Measurements from ENCODE around the gene FRMD4A.

DNA sequence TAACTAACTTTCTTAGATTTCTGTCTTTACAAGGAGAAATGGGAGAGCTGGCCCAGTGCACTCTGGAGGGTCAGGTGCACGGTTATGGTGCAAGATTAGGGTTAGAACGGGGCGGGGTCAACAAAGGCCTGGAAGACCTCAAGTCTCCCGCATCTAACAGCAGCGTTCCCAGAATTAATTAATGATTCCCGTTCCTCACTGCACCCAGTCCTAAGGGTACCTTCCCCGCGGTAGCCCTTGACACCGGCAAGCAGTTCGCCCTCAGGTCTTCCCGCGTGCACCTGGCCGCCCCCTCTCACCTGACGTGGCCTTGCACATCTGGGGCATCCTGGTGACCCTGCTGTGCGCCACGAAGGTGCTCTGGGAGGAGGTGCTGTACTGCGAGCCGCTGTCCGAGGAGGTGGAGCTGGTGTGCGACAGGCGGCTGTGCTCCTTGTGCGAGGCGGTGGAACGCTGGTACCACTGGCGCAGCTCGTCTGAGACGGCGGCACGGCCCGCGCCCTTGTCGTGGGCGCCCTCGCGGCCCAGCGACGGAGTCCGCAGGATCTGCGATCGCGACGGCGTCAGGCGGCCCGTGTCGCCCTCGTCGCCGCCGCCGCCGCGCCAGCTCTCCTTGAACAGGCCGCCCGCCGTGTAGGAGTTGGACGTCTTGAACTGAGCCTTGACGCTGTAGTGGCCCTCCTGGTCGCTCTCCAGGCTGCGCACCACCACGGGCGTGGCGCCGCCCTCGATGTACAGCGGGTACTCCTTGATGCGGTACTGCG, 674.2 kb downstream of the FRMD4A start:
- TF ChIP-seq, protein P1, sequence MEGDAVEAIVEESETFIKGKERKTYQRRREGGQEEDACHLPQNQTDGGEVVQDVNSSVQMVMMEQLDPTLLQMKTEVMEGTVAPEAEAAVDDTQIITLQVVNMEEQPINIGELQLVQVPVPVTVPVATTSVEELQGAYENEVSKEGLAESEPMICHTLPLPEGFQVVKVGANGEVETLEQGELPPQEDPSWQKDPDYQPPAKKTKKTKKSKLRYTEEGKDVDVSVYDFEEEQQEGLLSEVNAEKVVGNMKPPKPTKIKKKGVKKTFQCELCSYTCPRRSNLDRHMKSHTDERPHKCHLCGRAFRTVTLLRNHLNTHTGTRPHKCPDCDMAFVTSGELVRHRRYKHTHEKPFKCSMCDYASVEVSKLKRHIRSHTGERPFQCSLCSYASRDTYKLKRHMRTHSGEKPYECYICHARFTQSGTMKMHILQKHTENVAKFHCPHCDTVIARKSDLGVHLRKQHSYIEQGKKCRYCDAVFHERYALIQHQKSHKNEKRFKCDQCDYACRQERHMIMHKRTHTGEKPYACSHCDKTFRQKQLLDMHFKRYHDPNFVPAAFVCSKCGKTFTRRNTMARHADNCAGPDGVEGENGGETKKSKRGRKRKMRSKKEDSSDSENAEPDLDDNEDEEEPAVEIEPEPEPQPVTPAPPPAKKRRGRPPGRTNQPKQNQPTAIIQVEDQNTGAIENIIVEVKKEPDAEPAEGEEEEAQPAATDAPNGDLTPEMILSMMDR (IDR thresholded peaks at IDR 0.05; ENCODE audit: low read depth, low read length, poor library complexity, severe bottlenecking): no peak
- no peak for TF ChIP-seq EZH2phosphoT487 (IDR thresholded peaks at IDR 0.05; ENCODE audit: borderline replicate concordance, low read length)
